Measurements from ENCODE around the gene AQP9. TPM values are rescaled to one million over a fixed set of nuclear protein-coding genes. Genes with fewer than 3 reads are reported as not detected.
A peak's percentile ranks its signal among the peaks of the same experiment; 100 is the strongest.

AQP9 gene
- total RNA-seq, 1 donor: 0.09 TPM

GRCh38 chr15:58169934-58170333 is 31.8 kb downstream of the AQP9 start:
- no peak for TF ChIP-seq CTCF (IDR thresholded peaks at IDR 0.05; ENCODE audit: insufficient read depth, low read length)
- H3K4me3 ChIP-seq (ENCODE audit: low read depth, low read length): no peak overlapping the region
- DNase-seq (ENCODE audit: low read depth): no peak

- no peak for DNase-seq (ENCODE audit: low read depth)
- no peak overlapping the region for H3K4me3 ChIP-seq (ENCODE audit: low read depth, low read length)
- no peak for TF ChIP-seq CTCF (IDR thresholded peaks at IDR 0.05; ENCODE audit: insufficient read depth, low read length)
Observed at GRCh38 chr15:58171476-58172061, 33.4 kb downstream of the AQP9 start.

GRCh38 chr15:58174709-58175108 is 36.5 kb downstream of the AQP9 start:
- no peak for TF ChIP-seq CTCF (IDR thresholded peaks at IDR 0.05; ENCODE audit: insufficient read depth, low read length)

GRCh38 chr15:58175955-58176354 is 37.8 kb downstream of the AQP9 start:
- no peak overlapping the region for H3K4me3 ChIP-seq (ENCODE audit: low read depth, low read length)
- TF ChIP-seq CTCF (IDR thresholded peaks at IDR 0.05; ENCODE audit: insufficient read depth, low read length): no peak
- DNase-seq (ENCODE audit: low read depth): no peak

More at GRCh38 chr15:58174709-58175108, 36.5 kb downstream of the AQP9 start:
- H3K4me3 ChIP-seq (ENCODE audit: low read depth, low read length): no peak overlapping the region
- DNase-seq (ENCODE audit: low read depth): no peak

GRCh38 chr15:58178668-58179067 is 40.5 kb downstream of the AQP9 start:
- no peak for TF ChIP-seq CTCF (IDR thresholded peaks at IDR 0.05; ENCODE audit: insufficient read depth, low read length)
- no peak for DNase-seq (ENCODE audit: low read depth)
- H3K4me3 ChIP-seq (ENCODE audit: low read depth, low read length): no peak overlapping the region

GRCh38 chr15:58179206-58179605 is 41.0 kb downstream of the AQP9 start:
- no peak for TF ChIP-seq CTCF (IDR thresholded peaks at IDR 0.05; ENCODE audit: insufficient read depth, low read length)
- peak; percentile 39 for DNase-seq (ENCODE audit: low read depth)
- no peak overlapping the region for H3K4me3 ChIP-seq (ENCODE audit: low read depth, low read length)

All from fibroblast of the aortic adventitia (primary cell).